SHP77 (cell line): ENCODE data around the gene KCNMA1.

Experiments used
- DNase-seq, 2 experiments: peaks; one replicate each; lab custom pipeline; 2025; lab: John Stamatoyannopoulos, UW

KCNMA1 gene

GRCh38 chr10:77016278-77016815, 621.3 kb downstream of the KCNMA1 start:
- DNase-seq = no peak

- no peak for DNase-seq
These were observed 622.2 kb downstream of the KCNMA1 start for GRCh38 chr10:77015360-77015759.

- DNase-seq = no peak
These were observed 624.7 kb downstream of the KCNMA1 start for GRCh38 chr10:77012812-77013500.

GRCh38 chr10:77011874-77012811, 625.5 kb downstream of the KCNMA1 start:
- no peak for DNase-seq

GRCh38 chr10:77010430-77010829, 627.2 kb downstream of the KCNMA1 start:
- no peak for DNase-seq

GRCh38 chr10:77007834-77008233, 629.8 kb downstream of the KCNMA1 start:
- no peak for DNase-seq

GRCh38 chr10:77006836-77007511, 630.6 kb downstream of the KCNMA1 start:
- no peak for DNase-seq

GRCh38 chr10:77005871-77006270, 631.7 kb downstream of the KCNMA1 start:
- no peak for DNase-seq

- DNase-seq = peak; percentile 4 to 21
These were observed 632.6 kb downstream of the KCNMA1 start for GRCh38 chr10:77004917-77005564.

GRCh38 chr10:77002872-77003271, 634.7 kb downstream of the KCNMA1 start:
- no peak for DNase-seq

GRCh38 chr10:77001206-77001605, 636.4 kb downstream of the KCNMA1 start:
- no peak for DNase-seq

- DNase-seq = no peak
These were observed 639.2 kb downstream of the KCNMA1 start for GRCh38 chr10:76998451-76998850.

GRCh38 chr10:76997631-76998030, 640.0 kb downstream of the KCNMA1 start:
- no peak for DNase-seq

- no peak for DNase-seq
These were observed 642.6 kb downstream of the KCNMA1 start for GRCh38 chr10:76995023-76995422.

- no peak for DNase-seq
These were observed 644.4 kb downstream of the KCNMA1 start for GRCh38 chr10:76993213-76993612.

GRCh38 chr10:76992467-76992866, 645.1 kb downstream of the KCNMA1 start:
- DNase-seq = no peak

GRCh38 chr10:76991621-76992020, 646.0 kb downstream of the KCNMA1 start:
- DNase-seq = no peak

GRCh38 chr10:76990561-76990960, 647.0 kb downstream of the KCNMA1 start:
- DNase-seq = no peak

GRCh38 chr10:76984559-76985443, 652.8 kb downstream of the KCNMA1 start:
- peak in 1 of 2 experiments; percentile 58 for DNase-seq

GRCh38 chr10:76983624-76984023, 654.0 kb downstream of the KCNMA1 start:
- DNase-seq = no peak

- no peak for DNase-seq
These were observed 654.9 kb downstream of the KCNMA1 start for GRCh38 chr10:76982671-76983070.
